Panc1 (cell line): ENCODE results near the gene BST2.

ENCODE experiments used
- POLR2AphosphoS5 ChIP-seq: IDR thresholded peaks from 2 replicates; pipeline ENCODE4 v1.6.1; 2012; ENCODE audit warnings: mild to moderate bottlenecking, low read depth, low read length, moderate library complexity
- TF ChIP-seq, protein P1 (sequence below): fragments of 450-650 bp; IDR thresholded peaks from 2 replicates; pipeline ENCODE4 v1.5.1; 2017; ENCODE audit warnings: mild to moderate bottlenecking

DNA sequence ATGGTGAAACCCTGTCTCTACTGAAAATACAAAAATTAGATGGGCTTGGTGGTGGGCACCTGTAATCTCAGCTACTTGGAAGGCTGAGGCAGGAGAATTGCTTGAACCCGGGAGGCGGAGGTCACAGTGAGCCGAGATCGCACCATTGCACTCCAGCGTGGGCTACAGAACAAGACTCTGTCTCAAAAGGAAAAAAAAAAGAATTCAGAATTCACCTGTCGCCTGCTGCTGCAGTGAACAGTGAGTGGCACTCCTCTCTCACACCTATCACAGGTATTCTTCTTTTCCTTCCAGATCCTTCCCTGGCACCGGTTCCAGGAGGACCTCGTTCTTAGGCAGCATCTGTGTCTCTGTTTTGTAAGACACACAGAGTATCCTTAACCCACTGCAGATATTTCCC, 8.7 kb upstream of the BST2 start:
- TF ChIP-seq, protein P1, sequence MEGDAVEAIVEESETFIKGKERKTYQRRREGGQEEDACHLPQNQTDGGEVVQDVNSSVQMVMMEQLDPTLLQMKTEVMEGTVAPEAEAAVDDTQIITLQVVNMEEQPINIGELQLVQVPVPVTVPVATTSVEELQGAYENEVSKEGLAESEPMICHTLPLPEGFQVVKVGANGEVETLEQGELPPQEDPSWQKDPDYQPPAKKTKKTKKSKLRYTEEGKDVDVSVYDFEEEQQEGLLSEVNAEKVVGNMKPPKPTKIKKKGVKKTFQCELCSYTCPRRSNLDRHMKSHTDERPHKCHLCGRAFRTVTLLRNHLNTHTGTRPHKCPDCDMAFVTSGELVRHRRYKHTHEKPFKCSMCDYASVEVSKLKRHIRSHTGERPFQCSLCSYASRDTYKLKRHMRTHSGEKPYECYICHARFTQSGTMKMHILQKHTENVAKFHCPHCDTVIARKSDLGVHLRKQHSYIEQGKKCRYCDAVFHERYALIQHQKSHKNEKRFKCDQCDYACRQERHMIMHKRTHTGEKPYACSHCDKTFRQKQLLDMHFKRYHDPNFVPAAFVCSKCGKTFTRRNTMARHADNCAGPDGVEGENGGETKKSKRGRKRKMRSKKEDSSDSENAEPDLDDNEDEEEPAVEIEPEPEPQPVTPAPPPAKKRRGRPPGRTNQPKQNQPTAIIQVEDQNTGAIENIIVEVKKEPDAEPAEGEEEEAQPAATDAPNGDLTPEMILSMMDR = no peak
- no peak for TF ChIP-seq POLR2AphosphoS5
